CD14-positive monocyte (primary cell): Measurements from ENCODE around the gene TTYH3. TPM values are rescaled to one million over a fixed set of nuclear protein-coding genes. Genes with fewer than 3 reads are reported as not detected.

Experiments
- DNase-seq, 3 donors: peaks; one replicate each; pipeline ENCODE4 v3.0.0-alpha.2; 2011 to 2022
- H2AFZ ChIP-seq: 2 replicates; pipeline ENCODE4 v1.6.0; 2012; ENCODE audit warnings: mild to moderate bottlenecking, low read depth, low read length, inconsistent platforms; ENCODE audit not compliant: insufficient read depth, poor library complexity, severe bottlenecking
- H3K27ac ChIP-seq, 2 donors: 1 replicate in 1 of 2; 2 replicates in 1 of 2; pipeline ENCODE4 v1.5.1; 2012 to 2013; ENCODE audit warnings: low read length in 2 of 2, control low read depth in 1 of 2, inconsistent platforms in 1 of 2, low read depth in 1 of 2, mild to moderate bottlenecking in 1 of 2
- H3K27me3 ChIP-seq, 2 donors: one replicate each; pipeline versions ENCODE4 v1.6.0 to v1.6.1; 2011 to 2013; ENCODE audit warnings: low read length in 2 of 2; ENCODE audit not compliant: control insufficient read depth in 2 of 2, insufficient read depth in 2 of 2
- H3K36me3 ChIP-seq, 2 donors: replicated peaks in 1 of 2; 1 replicate in 1 of 2; 2 replicates in 1 of 2; pipeline versions ENCODE4 v1.5.1 to v1.6.1; 2012 to 2013; ENCODE audit warnings: low read length in 2 of 2, control low read depth in 1 of 2, inconsistent platforms in 1 of 2, mild to moderate bottlenecking in 1 of 2; ENCODE audit not compliant: insufficient read depth in 2 of 2, control insufficient read depth in 1 of 2
- H3K4me1 ChIP-seq, 2 donors: 1 replicate in 1 of 2; 2 replicates in 1 of 2; pipeline versions ENCODE4 v1.5.1 to v1.6.1; 2012 to 2013; ENCODE audit warnings: low read length in 2 of 2, control low read depth in 1 of 2, inconsistent platforms in 1 of 2, mild to moderate bottlenecking in 1 of 2, moderate library complexity in 1 of 2; ENCODE audit not compliant: insufficient read depth in 2 of 2, control insufficient read depth in 1 of 2
- H3K4me2 ChIP-seq: replicated peaks from 2 replicates; pipeline ENCODE3; 2012; ENCODE audit warnings: low read length, moderate library complexity, mild to moderate bottlenecking; ENCODE audit not compliant: poor library complexity, severe bottlenecking; ENCODE audit errors: extremely low read depth
- H3K4me3 ChIP-seq, 3 experiments: fragments of 200-600 bp in 1 of 3; sonication (generic) in 1 of 3; replicated peaks in 1 of 3; 1 replicate in 2 of 3; 2 replicates in 1 of 3; pipeline ENCODE4 v1.5.1; 2011 to 2013; ENCODE audit warnings: low read length in 3 of 3, mild to moderate bottlenecking in 3 of 3, control low read depth in 2 of 3, low read depth in 2 of 3, inconsistent platforms in 1 of 3, moderate library complexity in 1 of 3
- H3K79me2 ChIP-seq: 2 replicates; pipeline ENCODE4 v1.6.0; 2012; ENCODE audit warnings: mild to moderate bottlenecking, control low read depth, inconsistent platforms, low read length, moderate library complexity; ENCODE audit not compliant: insufficient read depth
- H3K9ac ChIP-seq: 2 replicates; pipeline ENCODE4 v1.6.0; 2017; ENCODE audit warnings: low read length, mild to moderate bottlenecking; ENCODE audit not compliant: insufficient read depth, poor library complexity, severe bottlenecking
- H3K9me3 ChIP-seq, 2 donors: replicated peaks in 1 of 2; 1 replicate in 1 of 2; 2 replicates in 1 of 2; pipeline versions ENCODE4 v1.5.1 to v1.6.1; 2012 to 2013; ENCODE audit warnings: low read length in 2 of 2, control low read depth in 1 of 2; ENCODE audit not compliant: control insufficient read depth in 1 of 2, insufficient read depth in 1 of 2
- H4K20me1 ChIP-seq: 2 replicates; pipeline ENCODE4 v1.6.0; 2012; ENCODE audit warnings: mild to moderate bottlenecking, low read length, control low read depth, moderate library complexity; ENCODE audit not compliant: insufficient read depth
- H3K27ac Mint-ChIP-seq, 7 donors: one replicate each; pipeline ENCODE4 v1.8.0; 2020; ENCODE audit warnings: mild to moderate bottlenecking in 7 of 7, mixed read lengths in 7 of 7, moderate library complexity in 6 of 7, inconsistent platforms in 2 of 7
- H3K27me3 Mint-ChIP-seq, 3 donors: one replicate each; pipeline ENCODE4 v1.8.0; 2021 to 2022; ENCODE audit warnings: low read depth in 3 of 3, mild to moderate bottlenecking in 3 of 3, mixed read lengths in 3 of 3, moderate library complexity in 3 of 3, inconsistent platforms in 1 of 3
- H3K36me3 Mint-ChIP-seq, 2 donors: one replicate each; pipeline ENCODE4 v1.8.0; 2020; ENCODE audit warnings: mixed read lengths in 2 of 2, inconsistent platforms in 1 of 2, mild to moderate bottlenecking in 1 of 2
- H3K4me1 Mint-ChIP-seq: one replicate; pipeline ENCODE4 v1.8.0; 2020; ENCODE audit warnings: mild to moderate bottlenecking, mixed read lengths
- H3K4me3 Mint-ChIP-seq, 2 donors: one replicate each; pipeline ENCODE4 v1.8.0; 2020; ENCODE audit warnings: mild to moderate bottlenecking in 2 of 2, mixed read lengths in 2 of 2, moderate library complexity in 1 of 2
- H3K9me3 Mint-ChIP-seq, 7 donors: one replicate each; pipeline ENCODE4 v1.8.0; 2020 to 2022; ENCODE audit warnings: mixed read lengths in 7 of 7, mild to moderate bottlenecking in 6 of 7, moderate library complexity in 6 of 7, inconsistent platforms in 2 of 7
- CTCF ChIP-seq: fragments of 200-600 bp; IDR thresholded peaks from one replicate; pipeline ENCODE4 v1.8.0; 2022; ENCODE audit warnings: antibody characterized with exemption, mild to moderate bottlenecking
- WGBS: methylation state at CpG from one replicate; pipeline ENCODE4 v1.1.5; 2013; ENCODE audit warnings: missing lambda C conversion rate; ENCODE audit not compliant: insufficient coverage; 5-methylcytosine and 5-hydroxymethylcytosine counted together
- intact Hi-C, 2 donors: fragments of 100-400 bp; cut with micrococcal nuclease; formaldehyde crosslinking; loops; one replicate each; pipeline versions ENCODE4 v1.15.0 to v1.15.1; 2023
- polyA plus RNA-seq, 3 donors: library from polyadenylated mRNA; depleted of rRNA in 1 of 3; unstranded in 2 of 3; stranded (reverse) in 1 of 3; fragments of 300-500 nt in 2 of 3; fragments of >200 nt in 1 of 3; fragmentation: Illumina TruSeq in 2 of 3; gene quantifications; 1 replicate in 2 of 3; 2 replicates in 1 of 3; pipeline ENCODE4 v1.2.3, GENCODE V29; 2012 to 2021

TTYH3 gene
- polyA plus RNA-seq, 3 donors = 13.4 to 73.5 (median 17.4) TPM

- intact Hi-C loops = loop anchor here in 1 of 2 donors (5.0 kb wide), 1 partner anchor 33 kb away; no protein-coding TSS in a partner anchor
- DNase-seq = no peak
- Histone ChIP-seq H2AFZ (no peak overlapping the region), H3K36me3 (peaks cover 3 to 14% of the 10 kb centered on the region in 2 donors), H4K20me1 (peaks cover 68% of the 10 kb centered on the region), H3K4me1 (peaks cover 91 to 92% of the 10 kb centered on the region in 2 donors), H3K79me2 (peaks cover 98% of the 10 kb centered on the region), H3K9me3 (no peaks in the 10 kb centered on the region), H3K4me3 (no peak overlapping the region), H3K9ac (no peak overlapping the region), H3K27ac (no peak overlapping the region), H3K27me3 (no peaks in the 10 kb centered on the region), H3K4me2 (no peak overlapping the region)
- H3K27ac Mint-ChIP-seq = peak overlapping the region in 6 of 7 donors; percentile 35 to 87 (median 64)
- 92% methylated on average over 32 of the region's 37 CpGs for WGBS
- H3K9me3 Mint-ChIP-seq = peaks cover 0 to 5% (median 0%) of the 10 kb centered on the region in 7 donors
- H3K36me3 Mint-ChIP-seq = peaks cover 27 to 44% of the 10 kb centered on the region in 2 donors
- H3K4me1 Mint-ChIP-seq = peaks cover 79% of the 10 kb centered on the region
- H3K4me3 Mint-ChIP-seq = no peak overlapping the region
- no peak for TF ChIP-seq CTCF
- H3K27me3 Mint-ChIP-seq = peaks cover 0 to 4% (median 0%) of the 10 kb centered on the region in 3 donors
Measured at GRCh38 chr7:2639695-2640481, 8.1 kb downstream of the TTYH3 start.

- Histone ChIP-seq H4K20me1 (peaks cover 68% of the 10 kb centered on the region), H3K79me2 (peaks cover 98% of the 10 kb centered on the region)
- no peak for DNase-seq
Measured at GRCh38 chr7:2640482-2640830, 8.7 kb downstream of the TTYH3 start.

More at GRCh38 chr7:2640482-2640830, 8.7 kb downstream of the TTYH3 start:
- Histone ChIP-seq H3K9me3 (no peaks in the 10 kb centered on the region), H3K4me3 (peak overlapping the region in 1 of 3 experiments; percentile 40), H3K27me3 (no peaks in the 10 kb centered on the region), H2AFZ (no peak overlapping the region), H3K4me2 (peak overlapping the region; percentile 63), H3K9ac (no peak overlapping the region), H3K4me1 (peaks cover 91 to 92% of the 10 kb centered on the region in 2 donors), H3K27ac (peak overlapping the region in 1 of 2 donors; percentile 63), H3K36me3 (peaks cover 3 to 9% of the 10 kb centered on the region in 2 donors)
- H3K27ac Mint-ChIP-seq = peak overlapping the region in 5 of 7 donors; percentile 80 to 87 (median 86)
- no peak overlapping the region for H3K4me3 Mint-ChIP-seq
- WGBS = 82% methylated on average over 12 of the region's 12 CpGs
- TF ChIP-seq CTCF = no peak
- H3K9me3 Mint-ChIP-seq = peaks cover 0 to 2% (median 0%) of the 10 kb centered on the region in 7 donors
- peaks cover 0 to 4% (median 0%) of the 10 kb centered on the region in 3 donors for H3K27me3 Mint-ChIP-seq
- peaks cover 24 to 39% of the 10 kb centered on the region in 2 donors for H3K36me3 Mint-ChIP-seq
- intact Hi-C loops = loop anchor here in 1 of 2 donors (5.0 kb wide), 1 partner anchor 33 kb away; no protein-coding TSS in a partner anchor
- peaks cover 79% of the 10 kb centered on the region for H3K4me1 Mint-ChIP-seq
